Nephron (organoid): ENCODE data around the gene IL21R.
"Not testable (repeated sequence)": the region's sequence is repeated elsewhere in the genome, so short reads cannot be mapped to it uniquely, and the experiment has no call there.

Experiments
- H3K27ac Mint-ChIP-seq, 3 experiments: 2 replicates each; pipeline ENCODE4 v1.8.0; 2020; ENCODE audit warnings: mixed read lengths in 3 of 3, mild to moderate bottlenecking in 2 of 3, moderate library complexity in 1 of 3
- H3K27me3 Mint-ChIP-seq: 2 replicates; pipeline ENCODE4 v1.8.0; 2021; ENCODE audit warnings: low read depth, mild to moderate bottlenecking, moderate library complexity, mixed read lengths
- H3K36me3 Mint-ChIP-seq: 2 replicates; pipeline ENCODE4 v1.8.0; 2020; ENCODE audit warnings: low read depth, mixed read lengths
- H3K4me1 Mint-ChIP-seq: 2 replicates; pipeline ENCODE4 v1.8.0; 2020; ENCODE audit warnings: mixed read lengths
- H3K4me3 Mint-ChIP-seq, 3 experiments: 2 replicates each; pipeline ENCODE4 v1.8.0; 2020; ENCODE audit warnings: mild to moderate bottlenecking in 3 of 3, mixed read lengths in 3 of 3, moderate library complexity in 2 of 3
- H3K9me3 Mint-ChIP-seq: 2 replicates; pipeline ENCODE4 v1.8.0; 2020; ENCODE audit warnings: mixed read lengths
- TF ChIP-seq, protein P1 (sequence below), 3 experiments: fragments of 200-600 bp; sonication (generic); IDR thresholded peaks; one replicate each; pipeline ENCODE4 v1.5.0; 2021; ENCODE audit warnings: antibody characterized with exemption in 3 of 3; ENCODE audit not compliant: unreplicated experiment in 3 of 3

Gene IL21R

DNA sequence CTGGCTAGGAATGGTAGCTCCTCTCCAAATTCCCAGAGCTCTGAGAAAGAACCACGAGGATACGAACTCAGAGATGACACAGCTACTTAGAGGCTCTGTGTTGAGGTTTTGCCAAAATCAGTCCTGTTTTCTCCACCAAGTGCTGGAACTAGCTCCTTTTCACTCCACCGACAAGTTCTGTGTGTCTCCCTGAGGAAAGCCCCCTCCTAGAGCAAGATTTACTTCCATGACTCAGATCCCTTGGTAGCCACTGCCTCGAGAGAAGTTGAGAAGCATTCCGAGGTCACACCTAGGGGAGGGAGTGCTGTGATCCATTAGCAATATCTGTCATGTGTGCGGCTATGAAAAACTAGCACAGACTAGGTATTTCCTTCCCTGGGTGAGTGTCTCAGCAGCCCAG, 30.6 kb downstream of the IL21R start:
- H3K4me1 Mint-ChIP-seq = peaks cover 8% of the 10 kb centered on the region
- H3K36me3 Mint-ChIP-seq = no peaks in the 10 kb centered on the region
- H3K27ac Mint-ChIP-seq = peak overlapping the region in 1 of 3 experiments; percentile 15
- peaks cover 10% of the 10 kb centered on the region for H3K27me3 Mint-ChIP-seq
- no peaks in the 10 kb centered on the region for H3K9me3 Mint-ChIP-seq
- no peak overlapping the region for H3K4me3 Mint-ChIP-seq
- TF ChIP-seq, protein P1, sequence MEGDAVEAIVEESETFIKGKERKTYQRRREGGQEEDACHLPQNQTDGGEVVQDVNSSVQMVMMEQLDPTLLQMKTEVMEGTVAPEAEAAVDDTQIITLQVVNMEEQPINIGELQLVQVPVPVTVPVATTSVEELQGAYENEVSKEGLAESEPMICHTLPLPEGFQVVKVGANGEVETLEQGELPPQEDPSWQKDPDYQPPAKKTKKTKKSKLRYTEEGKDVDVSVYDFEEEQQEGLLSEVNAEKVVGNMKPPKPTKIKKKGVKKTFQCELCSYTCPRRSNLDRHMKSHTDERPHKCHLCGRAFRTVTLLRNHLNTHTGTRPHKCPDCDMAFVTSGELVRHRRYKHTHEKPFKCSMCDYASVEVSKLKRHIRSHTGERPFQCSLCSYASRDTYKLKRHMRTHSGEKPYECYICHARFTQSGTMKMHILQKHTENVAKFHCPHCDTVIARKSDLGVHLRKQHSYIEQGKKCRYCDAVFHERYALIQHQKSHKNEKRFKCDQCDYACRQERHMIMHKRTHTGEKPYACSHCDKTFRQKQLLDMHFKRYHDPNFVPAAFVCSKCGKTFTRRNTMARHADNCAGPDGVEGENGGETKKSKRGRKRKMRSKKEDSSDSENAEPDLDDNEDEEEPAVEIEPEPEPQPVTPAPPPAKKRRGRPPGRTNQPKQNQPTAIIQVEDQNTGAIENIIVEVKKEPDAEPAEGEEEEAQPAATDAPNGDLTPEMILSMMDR (IDR thresholded peaks at IDR 0.05; ENCODE audit: unreplicated experiment in 3 of 3) = no peak

DNA sequence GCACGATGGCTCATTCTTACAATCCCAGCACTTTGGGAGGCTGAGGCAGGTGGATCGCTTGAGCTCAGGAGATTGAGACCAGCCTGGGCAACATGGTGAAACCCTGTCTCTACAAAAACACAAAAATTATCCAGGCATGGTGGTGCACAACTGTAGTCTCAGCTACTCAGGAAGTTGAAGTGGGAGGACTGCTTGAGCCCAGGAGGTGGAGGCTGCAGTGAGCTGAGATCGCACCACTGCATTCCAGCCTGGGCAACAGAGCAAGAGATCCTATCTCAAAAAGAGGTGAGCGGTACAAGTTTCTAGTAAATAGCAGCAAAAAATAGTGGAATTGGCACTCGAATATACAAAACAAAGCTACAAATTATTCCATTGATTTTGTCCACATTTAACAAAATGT, 31.2 kb downstream of the IL21R start:
- H3K27me3 Mint-ChIP-seq = peaks cover 13% of the 10 kb centered on the region
- H3K36me3 Mint-ChIP-seq, H3K9me3 Mint-ChIP-seq, H3K4me1 Mint-ChIP-seq, H3K4me3 Mint-ChIP-seq: not testable (repeated sequence)
- peak overlapping the region in 1 of 3 experiments; percentile 15 for H3K27ac Mint-ChIP-seq

DNA sequence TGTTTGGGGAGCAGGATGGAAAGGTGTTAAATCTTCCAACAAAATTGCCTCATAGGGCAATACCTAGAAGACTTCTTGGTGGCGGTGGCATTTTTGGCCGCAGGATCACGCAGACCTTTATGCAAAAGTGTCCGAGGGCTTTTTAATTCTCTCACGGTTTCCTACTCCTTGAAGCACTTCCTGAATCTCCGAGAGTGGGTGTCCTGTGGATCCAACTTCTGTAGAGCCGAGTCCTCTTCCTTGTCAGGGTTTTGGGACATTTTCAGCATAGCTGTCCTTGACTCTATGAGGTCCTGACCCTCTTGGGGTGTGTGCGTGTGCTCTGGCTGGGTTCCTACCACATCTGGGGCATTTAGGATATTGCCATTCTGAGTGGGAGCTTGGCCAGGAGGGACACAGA, 31.7 kb downstream of the IL21R start:
- Mint-ChIP-seq H3K9me3 (no peaks in the 10 kb centered on the region), H3K4me3 (no peak overlapping the region), H3K27me3 (peaks cover 17% of the 10 kb centered on the region), H3K4me1 (peaks cover 8% of the 10 kb centered on the region), H3K36me3 (no peaks in the 10 kb centered on the region), H3K27ac (no peak overlapping the region)
- TF ChIP-seq, protein P1 (IDR thresholded peaks at IDR 0.05; ENCODE audit: unreplicated experiment in 3 of 3) = no peak

DNA sequence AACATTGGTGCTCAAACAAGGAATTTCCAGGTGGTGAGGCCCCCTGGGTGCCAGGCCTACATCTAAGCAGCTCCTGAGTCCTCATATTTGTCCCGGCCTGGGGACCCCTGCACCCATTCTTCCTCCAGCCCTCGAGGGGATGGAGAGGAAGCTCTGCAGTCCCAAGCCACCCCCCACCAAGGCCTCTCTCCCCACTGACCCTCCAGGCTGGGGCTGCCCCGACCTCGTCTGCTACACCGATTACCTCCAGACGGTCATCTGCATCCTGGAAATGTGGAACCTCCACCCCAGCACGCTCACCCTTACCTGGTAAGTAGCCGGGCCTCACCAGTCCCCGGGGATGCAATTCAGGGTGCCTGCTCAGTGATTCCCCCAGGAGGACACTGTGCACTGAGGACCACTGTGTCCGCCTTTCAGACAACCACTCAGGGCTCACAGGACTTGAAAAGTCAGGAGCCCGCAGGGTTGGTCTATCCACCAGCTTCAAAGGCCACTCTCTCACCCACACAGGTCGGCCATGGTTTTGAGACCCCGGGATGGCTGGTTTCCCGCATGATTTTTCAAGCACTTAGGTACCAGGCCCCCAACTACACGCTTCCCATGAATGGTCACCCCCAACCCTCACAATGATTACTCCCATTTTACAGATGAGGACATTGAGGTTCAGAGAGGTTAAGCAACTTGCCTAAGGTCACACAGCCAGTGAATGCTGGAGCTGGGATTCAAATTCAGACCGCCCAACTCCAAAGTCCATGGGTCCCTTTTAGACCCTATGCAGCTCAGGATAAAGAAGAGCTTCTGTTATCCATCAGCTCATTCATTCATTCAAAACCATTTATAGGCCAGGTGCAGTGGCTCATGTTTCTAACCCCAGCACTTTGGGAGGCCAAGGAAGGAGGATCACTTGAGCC, 32.4 kb downstream of the IL21R start:
- peaks cover 17% of the 10 kb centered on the region for H3K27me3 Mint-ChIP-seq
- H3K4me1 Mint-ChIP-seq = peaks cover 8% of the 10 kb centered on the region
- H3K27ac Mint-ChIP-seq = no peak overlapping the region
- TF ChIP-seq, protein P1 (IDR thresholded peaks at IDR 0.05; ENCODE audit: unreplicated experiment in 3 of 3) = no peak
- H3K4me3 Mint-ChIP-seq = no peak overlapping the region
- H3K9me3 Mint-ChIP-seq = no peaks in the 10 kb centered on the region
- H3K36me3 Mint-ChIP-seq = no peaks in the 10 kb centered on the region

GRCh38 chr16:27435146-27435545, 33.2 kb downstream of the IL21R start:
- H3K4me1 Mint-ChIP-seq, H3K27ac Mint-ChIP-seq, H3K4me3 Mint-ChIP-seq, H3K9me3 Mint-ChIP-seq, H3K36me3 Mint-ChIP-seq: not testable (repeated sequence)
- H3K27me3 Mint-ChIP-seq = peaks cover 17% of the 10 kb centered on the region

GRCh38 chr16:27436065-27436464, 34.1 kb downstream of the IL21R start:
- Mint-ChIP-seq H3K27ac (no peak overlapping the region), H3K27me3 (peaks cover 13% of the 10 kb centered on the region), H3K9me3 (no peaks in the 10 kb centered on the region), H3K36me3 (no peaks in the 10 kb centered on the region), H3K4me1 (peaks cover 8% of the 10 kb centered on the region), H3K4me3 (no peak overlapping the region)
- TF ChIP-seq, protein P1 (IDR thresholded peaks at IDR 0.05; ENCODE audit: unreplicated experiment in 3 of 3) = no peak
